Bronchial epithelial cell (primary cell): ENCODE results near the gene CASK. TPM values are rescaled to one million over a fixed set of nuclear protein-coding genes. Genes with fewer than 3 reads are reported as not detected.

ENCODE experiments used
- DNase-seq: peaks from one replicate; pipeline ENCODE4 v3.0.0-alpha.2; 2010; ENCODE audit warnings: low read depth
- FAIRE-seq: peaks from 2 replicates; lab custom pipeline; 2011; peaks lifted over from hg19 to GRCh38; lab: Jason Lieb, UNC
- H3K27me3 ChIP-seq: 2 replicates; pipeline ENCODE4 v1.5.1; 2011; ENCODE audit warnings: low read length; ENCODE audit not compliant: control insufficient read depth, insufficient read depth
- H3K36me3 ChIP-seq: 2 replicates; pipeline ENCODE4 v1.5.1; 2011; ENCODE audit warnings: low read length; ENCODE audit not compliant: control insufficient read depth, insufficient read depth
- H3K4me3 ChIP-seq: 2 replicates; pipeline ENCODE4 v1.5.1; 2011; ENCODE audit warnings: mild to moderate bottlenecking, low read depth, low read length, control low read depth
- CTCF ChIP-seq: IDR thresholded peaks from 2 replicates; pipeline ENCODE4 v1.5.1; 2011; ENCODE audit warnings: mild to moderate bottlenecking, moderate library complexity, low read length, control low read depth, inconsistent platforms; ENCODE audit not compliant: insufficient read depth, severe bottlenecking
- total RNA-seq: library from RNA; depleted of rRNA; stranded (reverse); fragments of >200 nt; gene quantifications from 2 replicates; pipeline ENCODE4 v1.2.1, GENCODE V29; 2014

Gene CASK
- total RNA-seq, 1 donor from 2014 or later: 141 TPM

GRCh38 chrX:41480508-41481260 lies 442.7 kb downstream of the CASK start:
- DNase-seq (no peak), FAIRE-seq (no peak)
- no peak for TF ChIP-seq CTCF
- no peak overlapping the region for H3K4me3 ChIP-seq
- H3K27me3 ChIP-seq: no peaks in the 10 kb centered on the region
- H3K36me3 ChIP-seq: no peaks in the 10 kb centered on the region

GRCh38 chrX:41478381-41478911 lies 444.9 kb downstream of the CASK start:
- Histone ChIP-seq H3K4me3 (no peak overlapping the region), H3K36me3 (no peaks in the 10 kb centered on the region), H3K27me3 (no peaks in the 10 kb centered on the region)
- no peak for FAIRE-seq
- DNase-seq: no peak
- no peak for TF ChIP-seq CTCF

- H3K36me3 ChIP-seq: no peaks in the 10 kb centered on the region
- FAIRE-seq (no peak), DNase-seq (no peak)
Observed at GRCh38 chrX:41475591-41476241, 447.6 kb downstream of the CASK start.

GRCh38 chrX:41475191-41475590 lies 448.2 kb downstream of the CASK start:
- Histone ChIP-seq H3K27me3 (no peaks in the 10 kb centered on the region), H3K36me3 (no peaks in the 10 kb centered on the region), H3K4me3 (no peak overlapping the region)
- DNase-seq: no peak
- TF ChIP-seq CTCF: no peak
- FAIRE-seq: no peak

More at GRCh38 chrX:41475591-41476241, 447.6 kb downstream of the CASK start:
- TF ChIP-seq CTCF: no peak
- H3K27me3 ChIP-seq: no peaks in the 10 kb centered on the region
- H3K4me3 ChIP-seq: no peak overlapping the region

GRCh38 chrX:41474726-41475100 lies 448.6 kb downstream of the CASK start:
- Histone ChIP-seq H3K36me3 (no peaks in the 10 kb centered on the region), H3K4me3 (no peak overlapping the region), H3K27me3 (no peaks in the 10 kb centered on the region)
- FAIRE-seq: no peak
- TF ChIP-seq CTCF: no peak
- DNase-seq: no peak
